Ammon's horn (tissue), 1 donor: Measurements from ENCODE around the gene CATSPERD.
"Not testable (repeated sequence)": the region's sequence is repeated elsewhere in the genome, so short reads cannot be mapped to it uniquely, and the experiment has no call there.

Source experiments
- DNase-seq: peaks from one replicate; pipeline ENCODE4 v3.0.0-alpha.2; 2016; ENCODE audit warnings: low spot score

CATSPERD gene

DNA sequence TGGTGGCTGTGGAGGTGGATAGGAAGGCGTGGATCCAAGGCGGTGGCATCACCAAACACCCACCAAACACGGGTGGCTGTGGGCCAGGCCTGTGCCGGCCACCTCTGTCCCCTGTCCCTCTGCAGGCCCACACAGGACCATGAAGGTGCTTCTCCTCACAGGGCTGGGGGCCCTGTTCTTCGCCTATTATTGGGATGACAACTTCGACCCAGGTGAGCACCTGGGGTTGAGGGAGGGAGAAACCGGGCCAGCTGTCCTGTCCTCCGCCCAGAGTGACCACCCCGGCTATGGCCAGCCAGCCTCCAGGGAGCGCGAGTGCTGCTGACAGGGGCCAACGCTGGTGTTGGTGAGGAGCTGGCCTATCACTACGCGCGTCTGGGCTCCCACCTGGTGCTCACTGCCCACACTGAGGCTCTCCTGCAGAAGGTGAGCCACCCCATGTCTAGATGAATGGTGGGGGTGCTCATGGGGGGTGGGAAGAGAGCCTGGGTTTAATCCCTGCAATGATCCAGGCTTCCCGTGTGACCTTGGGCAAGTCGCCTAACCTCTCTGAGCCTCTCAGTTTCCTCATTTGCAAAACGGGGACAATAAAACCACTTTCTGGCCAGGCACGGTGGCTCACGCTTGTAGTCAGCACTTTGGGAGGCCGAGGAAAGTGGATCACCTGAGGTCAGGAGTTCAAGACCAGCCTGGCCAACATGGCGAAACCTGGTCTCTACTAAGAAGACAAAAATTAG, 35.6 kb upstream of the CATSPERD start:
- no peak for DNase-seq

DNA sequence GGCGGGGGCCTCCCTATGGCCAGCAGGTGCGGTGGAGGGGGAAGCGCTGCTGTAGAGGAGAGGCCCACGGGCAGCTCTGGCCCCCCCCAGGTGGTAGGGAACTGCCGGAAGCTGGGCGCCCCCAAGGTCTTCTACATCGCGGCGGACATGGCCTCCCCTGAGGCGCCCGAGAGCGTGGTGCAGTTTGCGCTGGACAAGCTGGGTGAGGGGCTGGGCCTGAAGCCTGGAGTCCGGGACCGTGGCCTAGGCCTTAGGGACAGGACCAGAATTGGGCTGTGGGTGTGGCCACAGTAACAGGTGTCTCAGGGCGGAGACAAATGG, 34.2 kb upstream of the CATSPERD start:
- DNase-seq: no peak

DNA sequence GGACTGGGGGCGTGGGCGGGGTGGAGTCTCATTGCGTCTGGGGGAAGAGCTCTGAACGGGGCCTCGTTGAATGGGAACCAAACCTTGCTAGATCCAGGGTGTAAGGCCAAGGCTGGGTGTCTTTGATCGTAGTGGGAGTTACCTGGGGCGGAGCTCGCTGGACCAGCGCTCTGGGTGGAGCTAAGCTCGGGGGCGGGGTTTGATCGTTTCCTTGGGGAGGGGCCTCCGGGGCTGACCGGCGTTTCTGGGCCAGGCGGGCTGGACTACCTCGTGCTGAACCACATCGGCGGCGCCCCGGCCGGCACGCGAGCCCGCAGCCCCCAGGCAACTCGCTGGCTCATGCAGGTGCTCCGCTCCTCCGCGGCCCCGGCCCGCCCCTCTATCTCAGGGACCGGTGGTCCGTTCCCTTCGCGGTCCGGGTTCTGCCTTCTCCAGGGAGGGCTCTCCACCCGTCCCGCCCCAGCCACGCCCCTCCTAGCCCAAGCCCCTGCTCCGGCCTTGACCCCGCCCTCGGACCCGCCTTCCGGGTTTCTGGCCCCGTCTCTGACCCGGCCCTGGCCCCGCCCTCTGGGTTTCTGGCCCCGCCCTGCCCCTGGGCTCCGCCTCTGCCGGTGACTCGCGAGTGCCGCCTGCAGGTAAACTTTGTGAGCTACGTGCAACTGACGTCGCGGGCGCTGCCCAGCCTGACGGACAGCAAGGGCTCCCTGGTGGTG, 33.6 kb upstream of the CATSPERD start:
- peak; percentile 91 for DNase-seq

DNA sequence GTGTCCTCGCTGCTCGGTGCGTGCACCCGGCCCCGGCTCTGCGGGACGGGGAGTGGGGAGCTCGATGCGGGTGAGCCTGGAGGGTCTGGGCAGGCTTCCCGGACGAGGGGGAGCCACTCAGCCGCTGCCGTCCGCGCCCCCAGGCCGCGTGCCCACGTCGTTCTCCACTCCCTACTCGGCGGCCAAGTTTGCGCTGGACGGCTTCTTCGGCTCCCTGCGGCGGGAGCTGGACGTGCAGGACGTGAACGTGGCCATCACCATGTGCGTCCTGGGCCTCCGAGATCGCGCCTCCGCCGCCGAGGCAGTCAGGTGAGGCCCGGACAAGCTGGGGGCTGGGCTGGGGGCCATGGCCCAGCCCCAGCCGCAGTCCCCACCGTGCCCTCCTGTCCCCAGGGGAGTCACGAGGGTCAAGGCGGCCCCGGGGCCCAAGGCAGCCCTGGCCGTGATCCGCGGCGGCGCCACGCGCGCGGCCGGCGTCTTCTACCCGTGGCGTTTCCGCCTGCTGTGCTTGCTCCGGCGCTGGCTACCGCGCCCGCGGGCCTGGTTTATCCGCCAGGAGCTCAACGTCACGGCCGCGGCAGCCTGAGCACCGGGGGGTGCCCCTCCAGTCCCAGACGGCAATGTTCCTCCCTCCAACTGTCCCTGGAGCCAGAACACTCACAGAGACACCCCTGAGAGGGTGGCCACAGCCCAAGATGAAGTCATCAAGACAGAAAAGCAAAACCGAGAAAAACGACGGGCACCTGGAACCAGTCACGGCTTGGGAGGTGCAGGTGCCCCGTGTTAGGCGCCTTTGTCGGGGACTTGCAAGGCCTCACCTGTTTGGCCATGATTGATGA, 32.9 kb upstream of the CATSPERD start:
- no peak for DNase-seq

DNA sequence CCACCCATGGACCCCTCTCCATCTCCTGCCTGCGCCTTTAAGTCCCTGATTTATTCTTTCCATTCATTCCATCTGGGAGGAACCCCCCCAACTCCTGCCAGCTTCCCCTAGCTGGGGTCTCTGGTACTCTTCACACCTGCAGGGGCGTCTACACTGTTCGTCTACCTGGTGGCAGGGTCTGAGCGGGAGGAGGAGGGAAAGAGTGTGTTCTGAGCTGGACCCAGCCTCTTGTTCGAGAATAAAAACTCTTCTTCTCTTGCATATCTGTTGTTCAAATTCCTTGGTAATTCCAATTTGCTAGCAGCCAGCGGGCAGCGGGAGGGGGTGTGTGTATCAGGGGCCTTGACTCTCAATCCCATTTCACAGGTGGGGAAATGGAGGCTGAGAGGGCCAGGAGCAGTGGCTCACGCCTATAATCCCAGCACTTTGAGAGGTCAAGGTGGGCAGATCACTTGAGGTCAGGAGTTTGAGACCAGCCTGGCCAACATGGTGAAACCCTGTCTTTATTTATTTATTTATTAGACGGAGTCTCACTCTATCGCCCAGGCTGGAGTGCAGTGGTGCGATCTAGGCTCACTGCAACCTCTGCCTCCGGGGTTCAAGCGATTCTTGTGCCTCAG, 32.1 kb upstream of the CATSPERD start:
- DNase-seq: not testable (repeated sequence)

DNA sequence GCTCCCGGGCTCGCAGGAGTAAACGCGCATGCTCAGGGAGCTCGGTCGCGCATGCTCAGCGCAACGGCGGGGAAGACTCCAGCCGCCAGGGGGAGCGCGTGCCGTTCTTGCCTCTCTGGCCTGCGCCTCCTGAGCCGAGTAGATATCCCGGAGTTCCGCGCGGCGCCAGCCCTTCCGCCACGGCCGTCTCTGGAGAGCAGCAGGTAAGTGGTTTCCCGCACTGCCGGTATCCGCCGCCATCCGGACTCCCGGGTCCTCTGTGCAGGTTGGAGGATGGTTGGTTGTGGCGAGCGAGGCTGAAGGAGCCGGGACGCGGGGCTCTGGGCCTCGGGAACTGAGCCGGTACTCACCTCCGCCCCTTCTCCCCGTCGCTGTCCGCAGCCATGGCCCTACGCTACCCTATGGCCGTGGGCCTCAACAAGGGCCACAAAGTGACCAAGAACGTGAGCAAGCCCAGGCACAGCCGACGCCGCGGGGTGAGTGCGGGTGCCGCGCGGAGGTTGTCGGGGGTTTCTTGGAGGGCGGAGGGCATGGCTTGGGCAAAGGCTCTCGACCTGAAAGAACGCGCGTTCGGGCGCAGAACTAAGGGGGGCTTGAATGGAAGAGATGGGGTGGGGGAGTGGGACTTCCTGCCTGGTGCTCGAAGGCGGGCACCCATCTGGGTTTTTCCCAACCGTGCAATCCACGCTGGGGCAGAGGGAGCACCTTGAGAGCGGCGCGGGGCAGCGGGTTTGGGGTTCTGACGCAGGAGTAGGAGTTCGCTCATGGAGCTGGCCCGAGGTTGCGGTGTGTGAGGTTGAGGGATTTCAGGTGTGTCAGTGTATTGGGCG, 30.1 kb upstream of the CATSPERD start, which contains the start of gene RPL36:
TSS of gene RPL36 (plus strand) at position 171 of the 830 bp plus-strand sequence. CDS start at position 384, 213 bp downstream.
- peak; percentile 96 for DNase-seq

DNA sequence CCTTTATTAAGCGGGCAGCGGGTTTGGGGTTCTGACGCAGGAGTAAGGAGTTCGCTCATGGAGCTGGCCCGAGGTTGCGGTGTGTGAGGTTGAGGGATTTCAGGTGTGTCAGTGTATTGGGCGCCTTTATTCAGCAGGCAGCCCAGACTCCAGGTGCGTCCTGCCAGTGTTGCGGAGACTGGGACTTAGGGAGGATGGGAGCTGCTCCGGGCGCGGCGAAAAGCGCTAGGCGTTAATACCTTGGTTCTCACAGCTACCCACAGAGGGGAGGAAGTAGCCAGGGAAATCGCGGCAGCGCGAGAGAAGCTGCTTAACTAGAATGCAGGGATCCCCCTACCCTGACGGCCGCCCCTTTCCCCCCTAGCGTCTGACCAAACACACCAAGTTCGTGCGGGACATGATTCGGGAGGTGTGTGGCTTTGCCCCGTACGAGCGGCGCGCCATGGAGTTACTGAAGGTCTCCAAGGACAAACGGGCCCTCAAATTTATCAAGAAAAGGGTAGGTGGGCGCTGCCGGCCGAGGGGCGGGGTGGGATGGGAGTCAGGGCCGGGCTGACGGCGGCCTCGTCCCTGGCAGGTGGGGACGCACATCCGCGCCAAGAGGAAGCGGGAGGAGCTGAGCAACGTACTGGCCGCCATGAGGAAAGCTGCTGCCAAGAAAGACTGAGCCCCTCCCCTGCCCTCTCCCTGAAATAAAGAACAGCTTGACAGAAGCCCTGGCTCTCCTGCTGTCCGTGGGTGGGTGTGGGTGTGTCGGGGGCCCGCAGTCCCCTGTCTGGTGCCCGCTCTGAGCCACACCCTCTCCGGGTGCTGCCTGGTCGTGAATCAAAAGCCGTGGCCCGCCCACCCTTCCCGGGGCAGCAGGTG, 29.2 kb upstream of the CATSPERD start:
- peak; percentile 52 for DNase-seq

DNA sequence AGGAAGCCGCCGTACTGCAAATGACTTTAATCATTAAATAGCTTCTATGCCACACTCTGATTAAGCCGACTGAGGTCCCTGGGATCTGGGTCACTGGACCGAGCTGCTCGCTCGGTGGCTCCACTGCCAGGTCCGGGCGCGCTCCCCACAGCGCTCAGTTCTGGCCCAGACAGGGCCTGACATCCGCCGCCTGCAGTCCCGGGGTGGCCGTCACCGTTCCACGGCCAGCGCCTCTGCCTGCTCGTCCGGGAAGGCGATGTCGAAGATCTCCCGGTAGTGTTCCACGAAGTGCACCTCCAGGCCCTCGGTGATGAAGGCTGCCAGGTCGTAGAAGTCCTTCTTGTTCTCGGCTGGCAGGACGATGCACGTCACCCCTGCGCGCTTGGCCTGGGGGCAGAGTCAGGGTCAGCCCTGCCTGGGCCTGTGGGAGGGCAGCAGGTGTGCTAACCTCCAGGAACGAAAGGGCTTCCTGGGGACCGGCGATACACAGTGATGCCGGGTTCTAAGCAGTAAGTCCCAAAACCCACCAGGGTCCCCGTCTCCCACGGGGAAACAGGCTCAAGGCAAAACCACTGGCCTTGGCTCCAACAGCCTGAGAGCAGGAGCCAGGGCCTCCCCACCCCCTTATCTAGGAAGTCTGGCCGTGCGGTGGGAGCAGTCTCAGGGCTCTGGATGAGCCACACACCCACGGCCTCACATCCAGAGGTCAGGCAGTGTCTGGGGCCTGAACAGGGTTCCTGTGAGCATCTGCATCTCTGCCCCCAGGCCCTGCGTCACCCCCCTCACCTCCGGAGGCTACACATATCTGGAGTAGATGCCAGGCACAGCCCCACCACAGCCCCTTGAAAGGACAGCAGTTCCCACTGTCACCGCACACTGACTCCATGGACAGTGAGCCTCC, 28.4 kb upstream of the CATSPERD start:
- no peak for DNase-seq

DNA sequence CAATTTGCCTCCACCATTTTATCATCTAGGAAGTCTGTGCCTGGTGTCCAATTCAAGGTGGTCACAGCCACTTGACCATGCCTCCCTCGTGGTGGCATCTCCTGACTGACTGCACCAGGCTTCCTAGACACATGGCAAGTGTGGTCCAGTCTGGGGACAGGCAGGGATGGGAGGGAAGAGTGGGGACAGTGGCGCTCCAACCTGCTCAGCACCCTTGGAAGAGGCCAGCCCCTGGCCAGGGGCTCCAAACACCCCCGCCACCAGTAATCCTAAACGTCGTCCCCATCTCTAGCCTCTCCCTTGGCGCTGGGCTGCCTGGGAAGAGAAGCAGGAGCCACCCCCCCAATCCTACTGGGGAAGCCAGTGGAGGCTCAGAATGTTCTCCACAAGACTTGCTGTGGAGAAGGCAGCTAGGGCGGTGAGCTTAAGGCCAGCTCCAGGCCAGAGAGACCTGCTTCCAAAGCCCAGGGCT, 27.7 kb upstream of the CATSPERD start:
- DNase-seq: no peak

DNA sequence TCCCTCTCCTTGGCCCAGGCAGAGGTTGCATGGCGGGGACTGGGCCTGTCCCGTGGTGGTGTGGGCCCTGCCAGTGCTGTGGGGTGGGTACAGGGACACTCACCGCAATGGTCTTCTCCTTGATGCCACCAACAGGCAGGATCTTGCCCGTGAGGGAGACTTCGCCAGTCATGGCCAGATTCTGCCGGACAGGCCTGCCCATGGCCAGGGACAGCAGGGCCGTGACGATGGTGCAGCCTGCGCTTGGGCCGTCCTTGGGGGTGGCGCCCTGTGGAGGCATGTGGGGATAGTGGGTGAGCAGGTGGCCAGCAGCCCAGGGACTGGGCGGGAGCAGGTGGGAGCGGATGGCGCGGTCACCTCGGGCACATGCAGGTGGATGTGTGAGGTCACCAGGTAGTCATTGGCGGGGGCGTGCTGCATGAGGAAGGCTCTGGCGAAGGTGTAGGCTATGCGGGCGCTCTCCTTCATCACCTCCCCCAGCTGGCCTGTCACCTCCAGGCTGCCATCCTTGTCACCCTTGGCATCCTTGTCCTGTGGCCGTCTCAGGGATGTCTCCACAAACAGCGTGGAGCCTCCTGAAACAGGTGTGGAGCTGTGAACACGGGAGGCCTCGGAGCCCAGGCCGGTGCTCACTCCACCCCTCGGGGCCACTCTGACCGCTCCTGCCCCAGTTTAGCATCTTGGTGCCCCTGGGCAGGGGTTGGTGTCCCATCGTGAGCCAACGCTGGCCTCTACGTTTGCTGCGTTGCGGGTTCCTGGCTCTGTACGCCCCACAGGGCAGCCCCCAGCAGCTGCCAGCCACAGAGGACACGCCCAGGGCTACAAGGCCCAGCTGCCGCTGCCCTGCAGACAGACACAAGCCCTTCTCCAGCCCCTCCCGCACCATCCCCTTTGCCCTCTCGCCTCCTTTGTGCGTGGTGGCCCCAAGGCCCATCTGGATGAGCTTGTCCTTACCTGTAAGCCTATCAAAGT, 27.0 kb upstream of the CATSPERD start:
- no peak for DNase-seq

DNA sequence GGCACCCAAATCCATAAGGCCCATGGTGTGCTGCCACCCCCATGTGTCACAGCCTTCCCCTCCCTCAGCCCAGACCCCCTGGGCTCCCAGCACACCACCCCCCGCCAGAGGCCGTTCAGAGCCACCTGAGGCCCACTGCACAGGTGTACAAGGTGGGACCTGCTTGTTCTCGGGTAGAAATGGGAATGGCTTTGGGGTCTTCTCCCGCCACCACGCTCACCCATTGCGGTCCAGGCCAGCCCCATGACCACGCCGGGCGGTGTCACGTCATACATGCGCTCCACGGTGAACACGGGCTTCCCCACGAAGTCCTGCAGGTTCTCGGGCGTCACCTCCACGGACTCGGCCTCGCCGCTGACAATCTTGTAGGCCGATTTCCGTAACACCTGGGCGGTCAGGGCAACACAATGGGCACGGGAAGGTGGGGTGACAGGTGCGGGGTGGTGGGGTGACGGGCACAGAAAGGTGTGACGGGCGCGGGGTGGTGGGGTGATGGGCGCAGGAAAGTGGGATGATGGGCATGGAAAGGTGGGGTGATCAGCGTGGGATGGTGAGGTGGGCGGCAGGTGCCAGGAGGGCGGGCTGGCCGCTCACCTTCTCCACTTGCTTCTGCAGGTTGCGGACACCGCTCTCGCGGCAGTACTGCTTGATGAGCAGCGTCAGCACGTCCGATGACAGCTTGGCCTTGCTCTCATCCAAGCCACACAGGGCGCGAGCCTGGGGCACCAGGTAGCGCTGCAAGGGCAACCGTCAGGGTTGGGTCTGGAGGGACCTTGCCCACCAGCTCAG, 26.1 kb upstream of the CATSPERD start:
- DNase-seq: no peak

DNA sequence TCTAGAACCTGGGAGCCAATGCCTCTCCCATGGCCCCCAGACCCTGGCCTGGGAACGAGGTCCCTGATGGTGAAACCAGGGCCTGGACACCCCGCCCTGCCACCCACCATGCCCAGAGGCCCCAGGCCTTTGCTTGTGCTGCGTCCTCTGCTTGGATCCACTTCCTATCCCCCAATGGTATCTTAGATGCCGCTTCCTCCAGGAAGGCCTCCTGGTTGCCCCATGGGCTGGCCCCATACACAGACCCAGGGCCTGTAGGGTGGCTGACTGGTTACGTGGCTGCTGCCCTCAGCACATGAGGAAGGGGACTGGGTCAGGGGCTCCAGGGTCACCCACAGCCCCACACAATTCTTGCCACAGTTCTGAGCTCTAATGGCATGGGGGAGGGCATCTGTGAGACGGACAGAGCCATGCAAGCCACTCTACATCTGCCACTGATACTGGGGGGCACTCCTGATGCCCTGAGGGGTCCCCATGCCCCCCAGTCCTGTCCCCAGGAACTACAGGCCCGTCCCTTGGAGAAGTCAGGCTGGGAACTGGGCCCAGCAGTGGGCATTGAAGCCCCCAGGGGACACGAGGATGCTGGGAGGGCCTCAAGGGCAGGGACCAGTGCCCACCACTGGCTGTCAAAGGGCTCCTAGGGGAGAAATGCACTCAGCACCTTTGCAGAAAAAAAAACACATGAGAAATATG, 25.3 kb upstream of the CATSPERD start:
- no peak for DNase-seq

DNA sequence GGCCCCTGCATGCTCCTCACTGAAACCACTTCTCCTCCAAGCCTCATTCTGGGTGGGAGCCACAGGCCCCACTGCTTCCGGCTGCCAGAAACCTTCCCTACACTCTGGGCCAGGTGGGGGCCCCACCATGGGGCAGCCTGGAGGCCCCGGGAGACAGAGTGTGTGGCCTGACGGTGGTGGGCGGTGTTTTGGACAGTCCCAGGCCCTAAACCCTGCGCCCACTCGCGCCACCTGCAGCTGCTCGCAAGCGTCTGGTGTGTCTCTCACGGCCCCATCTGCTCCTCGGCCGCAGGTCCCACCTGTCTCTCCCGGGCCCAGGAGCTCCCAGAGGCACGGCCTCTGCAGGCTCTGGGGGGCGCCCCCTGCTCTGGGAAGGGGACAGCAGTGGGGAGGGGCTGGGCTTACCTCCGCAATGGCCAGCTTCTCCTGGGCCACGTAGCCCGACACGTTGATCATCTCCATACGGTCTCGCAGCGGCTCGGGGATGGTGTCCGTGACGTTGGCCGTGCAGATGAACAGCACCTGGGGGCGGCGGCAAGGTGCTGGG, 24.7 kb upstream of the CATSPERD start:
- DNase-seq: no peak

DNA sequence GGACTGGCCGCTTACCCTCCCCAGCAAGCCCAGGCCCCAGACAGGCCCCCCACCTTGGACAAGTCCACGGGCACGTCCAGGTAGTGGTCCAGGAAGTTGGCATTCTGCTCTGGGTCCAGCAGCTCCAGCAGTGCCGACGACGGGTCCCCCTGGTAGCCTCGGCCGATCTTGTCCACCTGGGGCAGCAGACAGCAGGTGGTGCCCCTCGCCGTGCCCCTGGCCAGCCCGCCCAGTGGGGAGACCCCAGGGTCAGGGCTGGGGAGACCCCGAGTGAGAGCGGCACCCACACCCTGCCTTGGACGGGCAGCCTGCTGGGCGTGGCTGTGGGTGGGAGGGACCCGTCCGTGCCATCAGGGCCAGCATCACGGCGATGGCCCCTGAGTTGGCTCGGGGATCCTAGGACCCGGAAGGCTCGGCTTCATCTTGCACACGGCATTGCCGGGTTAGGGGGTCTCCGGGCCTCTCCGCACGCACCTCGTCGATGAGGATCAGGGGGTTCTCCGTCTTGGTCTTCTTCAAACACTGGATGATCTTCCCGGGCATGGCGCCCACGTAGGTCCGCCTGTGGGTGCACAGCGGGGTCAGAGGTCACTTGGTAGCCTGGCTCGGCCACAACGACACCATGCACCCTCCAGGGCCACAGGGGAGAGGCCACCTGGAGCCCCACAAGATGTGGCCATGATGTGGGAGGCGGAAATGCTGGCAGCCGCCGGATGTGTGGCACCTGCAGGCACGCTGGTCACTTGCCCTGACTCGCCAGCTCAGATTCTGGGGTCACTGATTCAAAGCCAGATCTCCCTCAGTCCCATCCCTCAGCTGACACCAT, 24.0 kb upstream of the CATSPERD start:
- DNase-seq: no peak
